Neural progenitor cell (in vitro differentiated cells): ENCODE results near the gene CDCA5.

Experiments
- EZH2 ChIP-seq: fragments of 200-600 bp; sonication (generic); IDR thresholded peaks from 2 replicates; pipeline ENCODE4 v1.6.1; 2017; ENCODE audit warnings: antibody characterized with exemption, mild to moderate bottlenecking, moderate library complexity
- TF ChIP-seq, protein P1 (sequence below): fragments of 200-600 bp; sonication (generic); IDR thresholded peaks from 2 replicates; pipeline ENCODE4 v1.5.1; 2017; ENCODE audit warnings: antibody characterized with exemption, mild to moderate bottlenecking

DNA sequence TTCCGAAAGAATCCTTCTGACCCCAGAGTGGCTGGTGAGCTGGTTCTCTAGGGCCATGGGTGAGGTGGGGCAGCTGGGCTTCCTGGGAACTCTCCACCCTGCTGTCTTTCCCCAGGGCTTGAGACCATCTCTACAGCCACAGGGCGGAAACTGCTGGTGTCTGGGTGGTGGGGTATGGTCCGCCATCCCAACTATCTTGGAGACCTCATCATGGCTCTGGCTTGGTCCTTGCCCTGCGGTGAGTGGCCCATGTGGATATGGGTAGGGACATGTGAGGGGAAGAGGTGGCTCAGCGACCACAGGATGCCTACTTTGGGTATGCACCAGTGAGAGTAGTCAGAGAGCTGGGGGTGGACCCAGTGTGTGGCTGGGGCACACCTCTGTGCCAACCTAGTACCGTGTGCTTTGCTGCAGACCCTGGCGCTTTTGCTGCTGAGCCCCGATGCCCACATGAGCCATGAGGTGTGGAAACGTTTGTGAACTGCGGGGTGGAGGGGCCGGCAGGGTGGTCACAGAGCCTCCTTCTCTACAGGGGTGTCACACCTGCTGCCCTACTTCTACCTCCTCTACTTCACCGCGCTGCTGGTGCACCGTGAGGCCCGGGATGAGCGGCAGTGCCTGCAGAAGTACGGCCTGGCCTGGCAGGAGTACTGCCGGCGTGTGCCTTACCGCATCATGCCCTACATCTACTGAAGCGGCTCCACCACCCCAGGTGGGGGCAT is 31.7 kb upstream of the CDCA5 start:
- TF ChIP-seq, protein P1, sequence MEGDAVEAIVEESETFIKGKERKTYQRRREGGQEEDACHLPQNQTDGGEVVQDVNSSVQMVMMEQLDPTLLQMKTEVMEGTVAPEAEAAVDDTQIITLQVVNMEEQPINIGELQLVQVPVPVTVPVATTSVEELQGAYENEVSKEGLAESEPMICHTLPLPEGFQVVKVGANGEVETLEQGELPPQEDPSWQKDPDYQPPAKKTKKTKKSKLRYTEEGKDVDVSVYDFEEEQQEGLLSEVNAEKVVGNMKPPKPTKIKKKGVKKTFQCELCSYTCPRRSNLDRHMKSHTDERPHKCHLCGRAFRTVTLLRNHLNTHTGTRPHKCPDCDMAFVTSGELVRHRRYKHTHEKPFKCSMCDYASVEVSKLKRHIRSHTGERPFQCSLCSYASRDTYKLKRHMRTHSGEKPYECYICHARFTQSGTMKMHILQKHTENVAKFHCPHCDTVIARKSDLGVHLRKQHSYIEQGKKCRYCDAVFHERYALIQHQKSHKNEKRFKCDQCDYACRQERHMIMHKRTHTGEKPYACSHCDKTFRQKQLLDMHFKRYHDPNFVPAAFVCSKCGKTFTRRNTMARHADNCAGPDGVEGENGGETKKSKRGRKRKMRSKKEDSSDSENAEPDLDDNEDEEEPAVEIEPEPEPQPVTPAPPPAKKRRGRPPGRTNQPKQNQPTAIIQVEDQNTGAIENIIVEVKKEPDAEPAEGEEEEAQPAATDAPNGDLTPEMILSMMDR, result no peak
- TF ChIP-seq EZH2, result no peak
